Measurements from ENCODE around the gene ZNF778.
A peak's percentile ranks its signal among the peaks of the same experiment; 100 is the strongest.
"Not testable (repeated sequence)": the region's sequence is repeated elsewhere in the genome, so short reads cannot be mapped to it uniquely, and the experiment has no call there.

The ZNF778 gene

DNA sequence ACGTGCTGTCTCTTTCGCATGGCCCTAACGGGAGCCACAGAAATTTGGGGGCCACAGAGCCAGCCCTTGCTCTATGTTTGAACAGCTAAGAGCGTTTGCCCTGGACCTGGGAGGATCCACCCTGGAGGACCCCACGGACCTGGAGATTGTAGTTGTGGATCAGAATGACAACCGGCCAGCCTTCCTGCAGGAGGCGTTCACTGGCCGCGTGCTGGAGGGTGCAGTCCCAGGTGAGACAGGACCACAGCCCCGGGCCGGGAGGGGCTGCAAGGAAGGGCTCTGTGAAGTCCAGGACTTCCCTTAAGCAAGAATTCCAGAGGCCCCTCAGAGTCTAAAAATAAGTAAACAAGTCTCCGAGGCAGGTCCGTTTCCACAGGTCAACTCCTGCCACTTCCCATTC lies 34.0 kb upstream of the ZNF778 start:
- DNase-seq (ENCODE audit: low spot score): no peak

DNA sequence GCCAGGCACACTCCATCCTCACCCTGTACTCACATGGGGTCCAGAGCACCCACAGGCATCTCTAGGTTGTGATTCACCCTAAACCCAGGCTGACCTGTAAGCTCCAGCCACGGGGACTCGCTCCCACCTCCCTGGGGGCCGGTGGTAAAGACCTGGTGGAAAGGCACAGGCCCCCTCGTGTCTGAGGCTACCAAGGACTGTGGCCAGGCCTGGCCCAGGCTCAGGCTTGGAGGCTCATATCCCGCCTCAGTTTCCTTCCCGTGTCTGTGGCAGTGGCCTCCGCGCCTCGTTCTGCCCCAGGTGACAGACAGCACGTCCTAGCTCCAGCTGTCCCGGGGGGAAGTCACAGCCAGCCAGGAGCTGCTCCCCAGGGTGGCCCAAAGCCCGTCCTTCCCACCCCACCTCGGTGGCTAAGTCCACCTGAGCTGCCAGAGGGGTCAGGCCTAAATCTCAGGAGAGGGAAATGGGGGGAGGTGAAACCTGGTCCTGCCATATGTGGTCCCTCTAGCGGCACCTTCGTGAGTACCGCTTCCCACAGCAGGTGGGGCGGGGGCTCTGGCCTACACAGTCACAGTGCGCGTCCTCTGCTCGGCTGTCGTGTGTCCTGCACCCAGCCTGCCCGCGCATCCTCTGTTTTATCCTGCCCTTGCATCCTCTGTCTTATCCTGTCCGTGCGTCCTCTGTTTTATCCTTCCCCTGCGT lies 33.4 kb upstream of the ZNF778 start:
- no peak for DNase-seq (ENCODE audit: low spot score)

DNA sequence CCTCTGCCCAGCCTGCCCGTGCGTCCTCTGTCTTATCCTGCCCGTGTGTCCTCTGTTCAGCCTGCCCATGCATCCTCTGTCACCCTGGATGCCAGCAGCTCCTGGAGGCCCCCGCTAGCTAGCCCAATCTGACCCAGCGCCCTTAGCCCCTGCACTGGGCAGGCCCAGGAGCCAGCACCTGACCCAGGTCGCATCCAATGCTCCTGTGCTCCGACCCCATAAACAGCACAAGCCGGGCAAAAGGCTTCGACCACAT lies 32.9 kb upstream of the ZNF778 start:
- no peak for DNase-seq (ENCODE audit: low spot score)

DNA sequence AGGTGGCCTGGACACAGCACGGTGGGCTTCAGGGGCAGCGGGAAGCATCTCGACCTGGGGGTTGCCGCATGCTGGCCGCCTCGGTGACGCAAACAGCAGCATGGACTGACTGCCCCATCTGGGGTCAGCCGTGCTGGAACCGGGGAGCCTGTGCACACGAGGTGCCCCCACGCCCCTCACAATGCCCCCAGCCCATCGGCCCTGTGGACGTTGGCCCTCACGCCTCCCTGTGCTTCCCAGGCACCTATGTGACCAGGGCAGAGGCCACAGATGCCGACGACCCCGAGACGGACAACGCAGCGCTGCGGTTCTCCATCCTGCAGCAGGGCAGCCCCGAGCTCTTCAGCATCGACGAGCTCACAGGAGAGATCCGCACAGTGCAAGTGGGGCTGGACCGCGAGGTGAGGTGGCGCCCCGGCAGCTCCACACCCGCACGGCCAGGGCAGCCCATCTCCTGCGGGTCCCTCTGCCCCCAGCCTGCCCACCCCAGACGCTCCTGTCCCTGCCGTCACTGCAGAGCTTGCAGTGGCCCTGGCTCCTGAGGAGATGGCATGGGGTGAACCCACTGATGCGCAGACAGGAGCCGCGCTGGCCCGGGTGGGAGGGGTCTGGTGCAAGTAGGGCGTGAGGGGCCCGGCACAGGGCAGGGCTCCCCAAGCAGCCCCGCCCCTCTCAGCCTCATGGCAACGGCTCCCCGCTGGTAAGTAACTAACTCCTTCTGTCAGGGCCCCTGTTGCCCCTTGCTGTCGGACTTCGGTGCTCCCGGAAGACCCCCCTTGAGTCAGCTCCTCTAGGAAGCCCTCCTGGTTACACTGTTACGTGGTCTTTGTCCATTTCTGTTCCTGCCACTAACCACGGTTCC lies 32.3 kb upstream of the ZNF778 start:
- DNase-seq (ENCODE audit: low spot score): no peak

DNA sequence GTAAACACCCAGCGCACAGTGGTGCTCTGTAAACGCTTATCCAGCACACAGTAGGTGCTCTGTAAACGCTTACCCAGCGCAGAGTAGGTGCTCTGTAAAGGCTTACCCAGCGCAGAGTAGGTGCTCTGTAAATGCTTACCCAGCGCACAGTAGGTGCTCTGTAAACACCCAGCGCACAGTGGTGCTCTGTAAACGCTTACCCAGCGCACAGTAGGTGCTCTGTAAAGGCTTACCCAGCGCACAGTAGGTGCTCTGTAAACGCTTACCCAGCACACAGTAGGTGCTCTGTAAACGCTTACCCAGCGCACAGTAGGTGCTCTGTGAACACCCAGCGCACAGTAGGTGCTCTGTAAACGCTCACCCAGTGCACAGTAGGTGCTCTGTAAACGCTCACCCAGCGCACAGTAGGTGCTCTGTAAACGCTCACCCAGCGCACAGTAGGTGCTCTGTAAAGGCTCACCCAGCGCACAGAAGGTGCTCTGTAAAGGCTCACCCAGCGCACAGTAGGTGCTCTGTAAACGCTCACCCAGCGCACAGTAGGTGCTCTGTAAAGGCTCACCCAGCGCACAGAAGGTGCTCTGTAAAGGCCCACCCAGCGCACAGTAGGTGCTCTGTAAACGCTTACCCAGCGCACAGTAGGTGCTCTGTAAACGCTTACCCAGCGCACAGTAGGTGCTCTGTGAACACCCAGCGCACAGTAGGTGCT lies 31.5 kb upstream of the ZNF778 start:
- DNase-seq (ENCODE audit: low spot score): not testable (repeated sequence)

DNA sequence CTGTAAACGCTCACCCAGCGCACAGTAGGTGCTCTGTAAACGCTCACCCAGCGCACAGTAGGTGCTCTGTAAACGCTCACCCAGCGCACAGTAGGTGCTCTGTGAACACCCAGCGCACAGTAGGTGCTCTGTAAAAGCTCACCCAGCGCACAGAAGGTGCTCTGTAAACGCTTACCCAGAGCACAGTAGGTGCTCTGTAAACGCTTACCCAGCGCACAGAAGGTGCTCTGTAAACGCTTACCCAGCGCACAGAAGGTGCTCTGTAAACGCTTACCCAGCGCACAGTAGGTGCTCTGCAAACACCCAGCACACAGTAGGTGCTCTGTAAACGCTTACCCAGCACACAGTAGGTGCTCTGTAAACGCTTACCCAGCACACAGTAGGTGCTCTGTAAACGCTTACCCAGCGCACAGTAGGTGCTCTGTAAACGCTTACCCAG lies 30.9 kb upstream of the ZNF778 start:
- not testable (repeated sequence) for DNase-seq (ENCODE audit: low spot score)

DNA sequence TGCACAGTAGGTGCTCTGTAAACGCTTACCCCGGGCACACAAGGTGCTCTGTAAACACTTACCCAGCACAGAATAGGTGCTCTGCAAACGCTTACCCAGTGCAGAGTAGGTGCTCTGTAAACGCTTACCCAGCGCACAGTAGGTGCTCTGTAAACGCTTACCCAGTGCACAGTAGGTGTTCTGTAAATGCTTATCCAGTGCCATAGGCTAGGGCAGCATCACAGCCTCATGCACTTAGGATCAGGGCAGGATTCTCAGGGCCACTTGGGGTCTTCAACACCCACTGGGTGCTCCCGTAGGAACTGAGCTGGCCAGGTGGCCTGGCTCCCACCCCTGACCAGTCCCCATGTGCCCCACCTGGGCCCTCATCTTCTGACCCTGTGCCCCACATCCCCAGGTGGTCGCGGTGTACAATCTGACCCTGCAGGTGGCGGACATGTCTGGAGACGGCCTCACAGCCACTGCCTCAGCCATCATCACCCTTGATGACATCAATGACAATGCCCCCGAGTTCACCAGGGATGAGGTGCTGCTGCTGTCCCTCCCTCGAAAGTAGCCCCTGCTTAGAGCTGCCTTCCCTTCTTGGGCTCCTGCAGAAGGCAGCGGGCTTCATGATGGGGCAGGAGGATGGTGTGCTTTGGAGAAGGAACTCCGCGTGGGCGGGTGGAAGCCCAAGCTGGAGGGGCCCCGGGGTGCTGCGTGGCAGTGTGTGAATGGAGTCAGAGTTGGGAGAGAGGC lies 30.3 kb upstream of the ZNF778 start:
- DNase-seq (ENCODE audit: low spot score): no peak

DNA sequence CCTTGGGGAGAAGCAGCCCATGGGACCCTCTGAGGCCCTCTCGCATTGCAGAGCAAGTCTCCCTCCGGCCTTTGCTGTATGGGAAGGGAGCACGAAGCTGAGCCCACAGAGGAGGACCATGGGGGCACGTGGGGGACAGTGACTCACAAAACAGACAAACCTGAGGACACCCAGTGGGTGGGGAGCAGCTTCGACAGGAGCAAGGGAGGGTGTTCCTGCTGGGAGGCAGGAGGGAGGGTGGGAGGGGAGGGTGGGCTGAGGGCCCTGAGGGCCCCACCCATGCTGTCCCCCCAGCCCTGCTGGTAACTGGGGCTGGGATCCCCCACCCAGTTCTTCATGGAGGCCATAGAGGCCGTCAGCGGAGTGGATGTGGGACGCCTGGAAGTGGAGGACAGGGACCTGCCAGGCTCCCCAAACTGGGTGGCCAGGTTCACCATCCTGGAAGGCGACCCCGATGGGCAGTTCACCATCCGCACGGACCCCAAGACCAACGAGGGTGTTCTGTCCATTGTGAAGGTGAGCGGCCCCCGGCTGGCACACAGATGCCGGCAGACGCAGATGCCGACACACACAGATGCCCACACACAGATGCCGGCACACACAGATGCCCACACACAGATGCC lies 29.6 kb upstream of the ZNF778 start:
- DNase-seq (ENCODE audit: low spot score): no peak

DNA sequence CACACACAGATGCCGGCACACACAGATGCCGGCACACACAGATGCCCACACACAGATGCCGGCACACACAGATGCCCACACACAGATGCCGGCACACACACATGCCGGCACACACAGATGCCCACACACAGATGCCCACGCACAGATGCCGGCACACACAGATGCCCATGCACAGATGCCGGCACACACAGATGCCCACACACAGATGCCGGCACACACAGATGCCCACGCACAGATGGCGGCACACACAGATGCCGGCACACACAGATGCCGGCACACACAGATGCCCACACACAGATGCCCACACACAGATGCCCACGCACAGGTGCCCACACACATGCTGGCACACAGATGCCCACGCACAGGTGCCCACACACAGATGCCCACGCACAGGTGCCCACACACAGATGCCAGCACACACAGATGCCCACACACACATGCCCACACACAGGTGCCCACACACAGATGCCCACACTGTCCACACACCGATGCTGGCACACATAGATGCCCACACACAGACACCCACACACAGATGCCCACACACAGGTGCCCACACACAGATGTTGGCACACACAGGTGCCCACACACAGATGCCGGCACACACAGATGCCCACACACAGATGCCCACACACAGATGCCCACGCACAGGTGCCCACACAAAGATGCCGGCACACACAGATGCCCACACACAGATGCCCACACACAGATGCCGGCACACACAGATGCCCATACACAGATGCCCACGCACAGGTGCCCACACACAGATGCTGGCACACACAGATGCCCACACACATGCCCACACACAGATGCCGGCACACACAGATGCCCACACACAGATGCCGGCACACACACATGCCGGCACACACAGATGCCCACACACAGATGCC lies 28.8 kb upstream of the ZNF778 start:
- not testable (repeated sequence) for DNase-seq (ENCODE audit: low spot score)

DNA sequence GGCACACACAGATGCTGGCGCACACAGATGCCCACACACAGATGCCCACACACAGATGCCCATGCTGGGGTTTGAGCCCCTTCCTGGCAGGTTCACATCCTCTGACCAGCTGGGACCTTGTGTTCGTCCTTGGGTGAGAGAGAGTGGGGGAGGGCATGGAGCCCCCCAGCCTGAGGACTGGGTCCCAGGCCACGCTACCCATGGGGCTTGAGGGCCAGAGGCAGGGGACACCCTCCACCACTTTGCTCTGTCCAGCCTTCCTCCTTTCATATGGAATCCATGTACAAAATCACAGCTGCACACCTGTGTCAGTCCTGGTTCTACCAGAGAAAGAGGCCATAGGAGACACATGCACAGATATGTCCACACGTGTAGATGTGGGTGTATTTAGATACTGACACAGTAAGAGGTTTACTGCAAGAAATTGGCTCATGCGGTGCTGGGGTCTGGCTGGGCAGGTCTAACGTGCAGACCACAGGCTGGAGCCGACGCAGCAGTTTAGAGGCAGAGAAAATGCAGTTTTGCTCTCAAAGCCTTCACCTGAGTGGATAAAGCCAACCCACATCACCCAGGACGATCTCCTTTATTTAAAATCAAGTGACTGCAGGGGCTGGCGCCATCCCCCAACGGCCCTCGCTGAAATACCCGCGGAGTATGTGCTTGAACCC lies 28.0 kb upstream of the ZNF778 start:
- DNase-seq (ENCODE audit: low spot score): no peak

DNA sequence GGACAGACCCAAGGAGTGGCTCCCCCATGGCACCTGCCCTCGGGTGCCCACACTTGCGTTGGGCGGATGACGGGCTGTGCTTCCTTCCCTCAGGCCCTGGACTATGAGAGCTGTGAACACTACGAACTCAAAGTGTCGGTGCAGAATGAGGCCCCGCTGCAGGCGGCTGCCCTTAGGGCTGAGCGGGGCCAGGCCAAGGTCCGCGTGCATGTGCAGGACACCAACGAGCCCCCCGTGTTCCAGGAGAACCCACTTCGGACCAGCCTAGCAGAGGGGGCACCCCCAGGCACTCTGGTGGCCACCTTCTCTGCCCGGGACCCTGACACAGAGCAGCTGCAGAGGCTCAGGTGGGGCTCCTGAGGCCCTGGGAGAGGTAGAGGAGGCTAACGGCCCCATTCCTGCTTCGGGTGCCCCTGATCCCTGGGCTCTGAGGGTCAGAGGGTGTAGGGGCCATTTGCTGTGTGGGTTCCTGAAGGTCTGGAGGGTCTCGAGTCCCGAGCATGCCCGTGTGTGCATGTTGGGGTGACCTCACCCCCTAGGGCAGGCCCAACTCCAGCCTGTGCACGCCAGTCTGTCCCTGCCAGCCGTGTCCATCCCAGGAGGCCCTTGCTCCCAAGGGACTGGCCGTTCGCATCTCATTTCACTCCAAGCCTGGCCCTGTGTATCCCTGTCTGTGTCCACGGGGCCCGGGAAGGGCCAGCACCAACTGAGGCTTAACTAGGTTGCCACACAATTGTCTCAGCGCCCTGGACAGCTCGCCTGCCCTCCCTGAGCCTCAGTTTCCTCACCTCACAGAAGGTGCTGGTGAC lies 27.1 kb upstream of the ZNF778 start:
- no peak for DNase-seq (ENCODE audit: low spot score)

DNA sequence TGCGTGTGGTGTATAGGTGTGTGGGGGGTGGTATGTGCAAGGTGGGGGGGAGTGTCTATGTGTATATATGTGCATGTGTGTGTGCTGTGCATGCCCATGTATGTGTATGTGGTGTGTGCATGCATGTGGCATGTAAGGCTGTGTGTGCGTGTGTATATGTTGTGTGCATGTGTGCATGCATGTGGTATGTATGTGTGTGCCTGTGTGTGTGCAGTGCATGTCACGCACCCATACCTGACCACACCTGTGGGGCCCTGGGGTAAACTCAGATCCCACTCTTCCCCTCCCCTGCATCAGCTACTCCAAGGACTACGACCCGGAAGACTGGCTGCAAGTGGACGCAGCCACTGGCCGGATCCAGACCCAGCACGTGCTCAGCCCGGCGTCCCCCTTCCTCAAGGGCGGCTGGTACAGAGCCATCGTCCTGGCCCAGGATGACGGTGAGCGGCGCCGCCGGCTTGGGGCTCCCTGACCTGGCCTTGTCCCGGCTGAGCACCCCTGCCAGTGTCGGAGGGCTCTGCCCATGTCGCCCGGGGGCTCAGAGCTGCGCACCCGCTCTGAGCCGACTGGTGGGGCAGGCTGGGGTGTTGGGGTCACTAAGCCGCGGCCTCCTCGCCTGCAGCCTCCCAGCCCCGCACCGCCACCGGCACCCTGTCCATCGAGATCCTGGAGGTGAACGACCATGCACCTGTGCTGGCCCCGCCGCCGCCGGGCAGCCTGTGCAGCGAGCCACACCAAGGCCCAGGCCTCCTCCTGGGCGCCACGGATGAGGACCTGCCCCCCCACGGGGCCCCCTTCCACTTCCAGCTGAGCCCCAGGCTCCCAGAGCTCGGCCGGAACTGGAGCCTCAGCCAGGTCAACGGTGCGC lies 26.2 kb upstream of the ZNF778 start:
- no peak for DNase-seq (ENCODE audit: low spot score)

DNA sequence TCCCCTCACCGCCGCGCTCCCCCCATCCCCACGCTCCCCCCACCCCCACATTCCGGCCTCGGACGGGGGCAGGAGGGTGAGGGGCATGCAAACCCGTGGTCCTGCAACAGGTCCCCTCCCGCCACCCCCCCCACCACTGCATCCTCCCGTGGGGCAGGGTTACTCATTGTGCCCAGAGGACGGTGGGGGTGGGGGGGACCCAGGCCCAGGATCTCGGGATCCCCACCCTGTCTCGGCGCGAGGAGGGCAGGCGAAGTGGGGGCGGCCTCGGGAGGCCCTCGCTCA lies 25.7 kb upstream of the ZNF778 start:
- no peak for DNase-seq (ENCODE audit: low spot score)

DNA sequence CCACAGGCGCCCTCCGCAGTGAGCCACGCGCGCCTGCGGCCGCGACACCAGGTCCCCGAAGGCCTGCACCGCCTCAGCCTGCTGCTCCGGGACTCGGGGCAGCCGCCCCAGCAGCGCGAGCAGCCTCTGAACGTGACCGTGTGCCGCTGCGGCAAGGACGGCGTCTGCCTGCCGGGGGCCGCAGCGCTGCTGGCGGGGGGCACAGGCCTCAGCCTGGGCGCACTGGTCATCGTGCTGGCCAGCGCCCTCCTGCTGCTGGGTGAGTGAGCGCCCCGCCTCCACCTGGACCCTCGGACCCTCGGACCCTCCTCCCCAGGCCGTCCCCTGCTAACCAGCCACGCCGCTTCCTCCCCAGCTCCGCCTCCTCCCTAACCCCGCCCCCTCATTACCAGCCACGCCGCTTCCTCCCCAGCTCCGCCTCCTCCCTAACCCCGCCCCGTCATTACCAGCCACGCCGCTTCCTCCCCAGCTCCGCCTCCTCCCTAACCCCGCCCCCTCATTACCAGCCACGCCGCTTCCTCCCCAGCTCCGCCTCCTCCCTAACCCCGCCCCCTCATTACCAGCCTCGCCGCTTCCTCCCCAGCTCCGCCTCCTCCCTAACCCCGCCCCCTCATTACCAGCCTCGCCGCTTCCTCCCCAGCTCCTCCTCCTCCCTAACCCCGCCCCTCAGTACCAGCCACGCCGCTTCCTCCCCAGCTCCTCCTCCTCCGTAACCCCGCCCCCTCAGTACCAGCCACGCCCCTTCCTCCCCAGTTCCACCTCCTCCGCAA lies 25.1 kb upstream of the ZNF778 start:
- peak; percentile 76 for DNase-seq (ENCODE audit: low spot score)

DNA sequence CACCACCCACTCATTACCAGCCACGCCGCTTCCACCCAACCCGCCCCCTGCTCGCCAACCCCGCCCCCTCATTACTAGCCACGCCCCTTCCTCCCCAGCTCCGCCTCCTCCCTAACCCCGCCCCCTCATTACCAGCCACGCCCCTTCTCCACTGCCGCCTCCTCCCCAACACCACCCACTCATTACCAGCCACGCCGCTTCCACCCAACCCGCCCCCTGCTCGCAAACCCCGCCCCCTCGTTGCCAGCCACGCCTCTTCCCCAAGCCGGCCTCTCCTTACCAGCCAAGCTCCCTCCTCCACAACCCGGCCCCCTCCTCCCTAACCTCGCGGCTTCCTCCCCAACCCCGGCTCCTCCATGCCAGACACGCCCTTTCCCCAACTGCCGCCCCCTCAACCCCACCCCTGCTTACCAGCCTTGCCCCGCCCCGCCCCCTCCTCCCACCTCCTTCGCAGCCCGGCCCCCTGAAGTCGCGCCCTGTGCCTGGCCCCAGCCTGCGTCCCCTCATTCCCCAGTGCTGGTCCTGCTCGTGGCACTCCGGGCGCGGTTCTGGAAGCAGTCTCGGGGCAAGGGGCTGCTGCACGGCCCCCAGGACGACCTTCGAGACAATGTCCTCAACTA lies 24.4 kb upstream of the ZNF778 start:
- peak; percentile 71 for DNase-seq (ENCODE audit: low spot score)

DNA sequence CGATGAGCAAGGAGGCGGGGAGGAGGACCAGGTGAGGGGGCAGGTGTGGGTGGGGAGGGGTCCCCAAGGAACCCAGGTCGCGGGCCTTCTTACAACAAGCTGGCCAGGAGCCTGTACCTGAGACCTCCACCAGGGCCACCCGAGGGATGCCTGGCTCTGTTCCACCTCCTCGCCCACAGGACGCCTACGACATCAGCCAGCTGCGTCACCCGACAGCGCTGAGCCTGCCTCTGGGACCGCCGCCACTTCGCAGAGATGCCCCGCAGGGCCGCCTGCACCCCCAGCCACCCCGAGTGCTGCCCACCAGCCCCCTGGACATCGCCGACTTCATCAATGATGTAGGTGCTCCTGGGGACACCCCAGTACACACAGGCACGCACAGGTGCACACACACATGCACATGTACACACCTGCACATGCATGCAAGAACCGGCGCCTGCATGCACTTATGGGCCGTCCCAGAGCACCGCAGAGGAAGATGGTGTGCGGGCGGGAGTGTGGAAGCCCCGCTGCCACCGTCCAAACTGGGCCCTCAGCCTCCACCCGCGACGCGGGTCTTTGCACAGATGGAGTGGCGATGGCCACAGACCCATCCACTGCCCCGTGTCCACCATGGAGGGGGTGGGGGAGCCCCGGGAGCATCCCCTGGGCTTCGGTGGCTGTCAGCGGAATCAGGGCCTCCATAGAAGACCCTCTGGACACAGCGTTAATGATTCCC lies 23.8 kb upstream of the ZNF778 start:
- DNase-seq (ENCODE audit: low spot score): no peak
